ENCODE measurements around the gene SORBS2. TPM values are rescaled to one million over a fixed set of nuclear protein-coding genes. Genes with fewer than 3 reads are reported as not detected.

SORBS2 gene
- total RNA-seq, 1 donor from 2014 or later: 43.2 TPM

GRCh38 chr4:185538806-185539205 lies 273.2 kb downstream of the SORBS2 start:
- Mint-ChIP-seq H3K27ac (no peak overlapping the region), H3K9me3 (no peaks in the 10 kb centered on the region), H3K36me3 (no peaks in the 10 kb centered on the region), H3K4me3 (no peak overlapping the region), H3K4me1 (ENCODE audit: unreplicated experiment) (peaks cover 4% of the 10 kb centered on the region), H3K27me3 (peaks cover 22% of the 10 kb centered on the region)
- TF ChIP-seq CTCF (conservative IDR thresholded peaks at IDR 0.05): no peak
- DNase-seq (ENCODE audit: extremely low spot score, unreplicated experiment): no peak

- no peak for TF ChIP-seq CTCF (conservative IDR thresholded peaks at IDR 0.05)
- Mint-ChIP-seq H3K4me1 (ENCODE audit: unreplicated experiment) (peaks cover 4% of the 10 kb centered on the region), H3K36me3 (no peaks in the 10 kb centered on the region), H3K4me3 (peak overlapping the region; percentile 84), H3K9me3 (no peaks in the 10 kb centered on the region), H3K27me3 (peaks cover 35% of the 10 kb centered on the region), H3K27ac (no peak overlapping the region)
- DNase-seq (ENCODE audit: extremely low spot score, unreplicated experiment): no peak
These were observed 275.6 kb downstream of the SORBS2 start for GRCh38 chr4:185536411-185536709.

- peak overlapping the region; percentile 85 for H3K4me3 Mint-ChIP-seq
- DNase-seq (ENCODE audit: extremely low spot score, unreplicated experiment): no peak
- TF ChIP-seq CTCF (conservative IDR thresholded peaks at IDR 0.05): no peak
- H3K27me3 Mint-ChIP-seq: peaks cover 39% of the 10 kb centered on the region
- peaks cover 4% of the 10 kb centered on the region for H3K4me1 Mint-ChIP-seq (ENCODE audit: unreplicated experiment)
- no peaks in the 10 kb centered on the region for H3K9me3 Mint-ChIP-seq
- H3K36me3 Mint-ChIP-seq: no peaks in the 10 kb centered on the region
- H3K27ac Mint-ChIP-seq: no peak overlapping the region
These were observed 276.2 kb downstream of the SORBS2 start for GRCh38 chr4:185535612-185536410.

Measured in type B pancreatic cell (in vitro differentiated cells).